PFSK-1 (cell line): ENCODE data around the gene PAIP2B.

Source experiments
- FOXP2 ChIP-seq: optimal IDR thresholded peaks from 2 replicates; pipeline ENCODE3; 2011; ENCODE audit warnings: borderline replicate concordance, control low read depth, inconsistent platforms; ENCODE audit not compliant: insufficient read depth; ENCODE audit errors: extremely low read length, extremely low read depth
- POLR2AphosphoS5 ChIP-seq: IDR thresholded peaks from 2 replicates; pipeline ENCODE4 v1.6.1; 2012; ENCODE audit warnings: low read depth, mild to moderate bottlenecking, control low read depth, low read length, moderate library complexity
- SIN3A ChIP-seq: IDR thresholded peaks from 2 replicates; pipeline ENCODE4 v1.6.1; 2012; ENCODE audit warnings: mild to moderate bottlenecking, low read length, moderate library complexity, borderline replicate concordance; ENCODE audit not compliant: insufficient read depth
- TAF1 ChIP-seq: IDR thresholded peaks from 2 replicates; pipeline ENCODE4 v1.6.1; 2012; ENCODE audit warnings: low read length, control low read depth, borderline replicate concordance; ENCODE audit not compliant: insufficient read depth
- TF ChIP-seq, protein P1 (sequence below), 2 experiments: IDR thresholded peaks; 2 replicates each; pipeline versions ENCODE4 v1.6.1 to v1.8.0; 2011 to 2012; ENCODE audit warnings: low read depth in 2 of 2, low read length in 2 of 2, control low read depth in 1 of 2, inconsistent platforms in 1 of 2, mild to moderate bottlenecking in 1 of 2, moderate library complexity in 1 of 2; ENCODE audit not compliant: insufficient read depth in 1 of 2

PAIP2B gene

DNA sequence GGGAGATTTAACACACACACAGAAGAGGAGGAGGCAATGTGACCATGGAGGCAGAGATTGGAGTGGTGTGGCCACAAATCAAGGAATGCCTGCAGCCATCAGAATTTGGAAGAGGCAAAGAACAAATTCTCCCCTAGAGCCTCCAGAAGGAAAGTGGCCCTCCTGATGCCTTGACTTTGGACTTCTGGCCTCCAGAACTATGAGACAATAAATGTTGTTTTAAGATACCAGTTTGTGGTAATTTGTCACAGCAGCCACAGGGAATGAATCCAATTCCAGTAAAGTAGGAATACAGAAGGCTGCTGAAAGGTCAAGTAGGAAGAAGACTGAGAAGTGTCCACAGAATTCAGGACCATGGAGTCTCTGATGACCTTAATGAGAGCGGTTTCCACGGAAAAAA, 18.1 kb downstream of the PAIP2B start:
- TF ChIP-seq, protein P1, sequence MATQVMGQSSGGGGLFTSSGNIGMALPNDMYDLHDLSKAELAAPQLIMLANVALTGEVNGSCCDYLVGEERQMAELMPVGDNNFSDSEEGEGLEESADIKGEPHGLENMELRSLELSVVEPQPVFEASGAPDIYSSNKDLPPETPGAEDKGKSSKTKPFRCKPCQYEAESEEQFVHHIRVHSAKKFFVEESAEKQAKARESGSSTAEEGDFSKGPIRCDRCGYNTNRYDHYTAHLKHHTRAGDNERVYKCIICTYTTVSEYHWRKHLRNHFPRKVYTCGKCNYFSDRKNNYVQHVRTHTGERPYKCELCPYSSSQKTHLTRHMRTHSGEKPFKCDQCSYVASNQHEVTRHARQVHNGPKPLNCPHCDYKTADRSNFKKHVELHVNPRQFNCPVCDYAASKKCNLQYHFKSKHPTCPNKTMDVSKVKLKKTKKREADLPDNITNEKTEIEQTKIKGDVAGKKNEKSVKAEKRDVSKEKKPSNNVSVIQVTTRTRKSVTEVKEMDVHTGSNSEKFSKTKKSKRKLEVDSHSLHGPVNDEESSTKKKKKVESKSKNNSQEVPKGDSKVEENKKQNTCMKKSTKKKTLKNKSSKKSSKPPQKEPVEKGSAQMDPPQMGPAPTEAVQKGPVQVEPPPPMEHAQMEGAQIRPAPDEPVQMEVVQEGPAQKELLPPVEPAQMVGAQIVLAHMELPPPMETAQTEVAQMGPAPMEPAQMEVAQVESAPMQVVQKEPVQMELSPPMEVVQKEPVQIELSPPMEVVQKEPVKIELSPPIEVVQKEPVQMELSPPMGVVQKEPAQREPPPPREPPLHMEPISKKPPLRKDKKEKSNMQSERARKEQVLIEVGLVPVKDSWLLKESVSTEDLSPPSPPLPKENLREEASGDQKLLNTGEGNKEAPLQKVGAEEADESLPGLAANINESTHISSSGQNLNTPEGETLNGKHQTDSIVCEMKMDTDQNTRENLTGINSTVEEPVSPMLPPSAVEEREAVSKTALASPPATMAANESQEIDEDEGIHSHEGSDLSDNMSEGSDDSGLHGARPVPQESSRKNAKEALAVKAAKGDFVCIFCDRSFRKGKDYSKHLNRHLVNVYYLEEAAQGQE (IDR thresholded peaks at IDR 0.05; ENCODE audit: insufficient read depth in 1 of 2, low read depth in 2 of 2, low read length in 2 of 2): no peak
- TF ChIP-seq POLR2AphosphoS5: no peak
- no peak for TF ChIP-seq SIN3A
- TF ChIP-seq TAF1: no peak
- TF ChIP-seq FOXP2: no peak

DNA sequence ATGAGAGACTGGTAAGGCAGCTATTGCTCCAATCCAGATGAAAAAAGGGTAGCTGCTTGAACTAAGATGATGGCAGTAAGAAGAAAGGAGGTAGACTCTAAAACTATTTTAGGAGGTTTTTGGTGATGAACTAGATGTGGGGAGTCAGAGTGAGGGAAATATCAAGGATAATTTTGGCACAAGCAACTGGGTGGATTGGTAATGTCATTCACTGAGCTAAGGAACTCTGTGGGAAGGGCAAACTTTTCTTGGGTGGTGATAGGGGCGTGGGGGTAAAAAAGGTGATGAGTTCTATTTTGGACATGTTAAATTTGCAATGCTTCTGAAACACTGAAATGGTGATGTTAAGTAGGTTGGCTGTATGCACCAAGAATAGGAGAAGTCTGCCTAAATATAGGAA, 19.3 kb downstream of the PAIP2B start:
- TF ChIP-seq POLR2AphosphoS5: no peak
- TF ChIP-seq SIN3A: no peak
- TF ChIP-seq, protein P1 (IDR thresholded peaks at IDR 0.05; ENCODE audit: insufficient read depth in 1 of 2, low read depth in 2 of 2, low read length in 2 of 2): no peak
- no peak for TF ChIP-seq FOXP2
- no peak for TF ChIP-seq TAF1

DNA sequence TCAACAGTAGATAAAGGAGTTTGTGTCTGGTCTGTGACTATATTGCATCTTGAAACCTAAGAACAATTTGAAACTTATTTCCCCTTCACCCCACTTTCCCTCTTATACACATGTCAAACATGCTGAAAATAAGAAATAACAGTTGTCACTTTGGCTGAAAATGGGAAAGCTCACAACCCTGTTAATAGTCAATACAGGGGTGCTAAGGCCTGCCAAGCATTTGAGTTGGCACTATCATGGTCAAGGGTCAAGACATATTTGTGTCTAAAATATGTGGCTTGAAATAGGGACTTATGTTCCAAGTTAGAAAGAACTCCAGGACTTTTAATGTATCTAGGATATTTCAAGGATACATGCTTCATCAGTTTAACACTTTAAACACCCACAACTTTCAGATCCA, 20.6 kb downstream of the PAIP2B start:
- TF ChIP-seq, protein P1 (IDR thresholded peaks at IDR 0.05; ENCODE audit: insufficient read depth in 1 of 2, low read depth in 2 of 2, low read length in 2 of 2): no peak
- no peak for TF ChIP-seq POLR2AphosphoS5
- TF ChIP-seq TAF1: no peak
- no peak for TF ChIP-seq SIN3A
- no peak for TF ChIP-seq FOXP2

DNA sequence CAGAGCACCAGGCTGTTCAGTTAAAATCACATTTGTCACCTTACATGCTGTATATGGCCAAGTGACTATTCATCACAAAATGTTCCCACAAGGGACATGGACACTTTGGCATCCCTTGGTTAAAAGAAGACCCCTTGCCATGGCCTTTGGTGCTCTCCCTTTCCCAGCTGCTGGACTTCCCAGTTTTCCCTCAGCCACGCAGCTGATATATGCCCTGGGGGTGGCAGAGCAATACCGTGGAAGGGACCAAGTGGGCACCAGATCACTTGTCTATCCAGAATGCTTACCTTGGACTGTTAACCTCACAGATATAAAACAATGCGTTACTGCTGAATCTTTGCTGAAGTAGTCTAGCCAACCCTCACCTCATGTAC, 35.3 kb downstream of the PAIP2B start:
- TF ChIP-seq SIN3A: no peak
- TF ChIP-seq, protein P1 (IDR thresholded peaks at IDR 0.05; ENCODE audit: insufficient read depth in 1 of 2, low read depth in 2 of 2, low read length in 2 of 2): no peak
- TF ChIP-seq POLR2AphosphoS5: no peak
- no peak for TF ChIP-seq TAF1
- no peak for TF ChIP-seq FOXP2

DNA sequence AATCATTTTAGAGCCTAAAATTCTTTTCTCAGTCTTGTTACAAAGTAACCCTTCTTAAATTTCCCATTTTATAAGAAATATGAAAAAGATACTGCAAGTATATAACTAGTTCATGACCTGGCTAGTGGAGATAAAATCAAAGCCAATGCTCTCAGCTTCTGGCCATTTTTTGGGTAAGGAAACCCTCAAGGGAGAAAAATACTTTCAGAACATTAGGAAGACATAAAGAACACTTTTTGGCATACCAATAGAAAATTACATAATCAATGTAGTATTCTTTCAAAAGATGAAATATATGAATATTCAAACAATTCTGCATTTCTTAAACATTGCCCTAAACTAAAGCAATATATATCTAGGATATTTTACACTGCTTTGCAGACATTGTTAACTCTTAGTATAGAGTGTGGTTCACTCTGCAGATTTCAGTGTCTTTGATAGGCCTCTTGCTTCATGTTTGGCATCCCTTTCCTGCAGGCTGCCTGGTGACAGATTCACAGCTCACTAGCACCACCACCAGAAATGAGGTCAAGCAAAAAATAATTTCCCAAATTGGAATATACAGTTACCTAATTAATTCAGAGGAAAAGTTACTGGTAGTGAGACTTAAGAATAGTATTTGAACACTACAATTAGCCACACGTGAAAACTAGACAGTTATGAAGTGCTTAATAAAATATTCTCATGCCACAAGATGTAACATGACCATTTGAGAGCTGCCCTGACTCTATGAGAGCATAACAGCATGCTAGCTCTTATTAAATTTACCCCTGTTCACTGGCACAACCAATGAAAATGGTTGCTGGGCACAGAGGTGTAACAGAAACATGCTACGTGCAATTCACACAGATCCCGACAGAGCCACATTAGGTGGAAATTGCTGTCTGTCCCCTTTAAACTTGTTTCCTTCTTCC, 36.0 kb downstream of the PAIP2B start:
- TF ChIP-seq POLR2AphosphoS5 (no peak), FOXP2 (no peak), TAF1 (no peak), SIN3A (no peak)
- TF ChIP-seq, protein P1 (IDR thresholded peaks at IDR 0.05; ENCODE audit: insufficient read depth in 1 of 2, low read depth in 2 of 2, low read length in 2 of 2): no peak
